ENCODE measurements around the gene ZDHHC9. TPM values are rescaled to one million over a fixed set of nuclear protein-coding genes. Genes with fewer than 3 reads are reported as not detected.

Gene ZDHHC9
- total RNA-seq, 4 donors from 2014 or later = 4.2 to 19.7 (median 13.1) TPM

GRCh38 chrX:129831091-129831885, 12.4 kb downstream of the ZDHHC9 start:
- no peaks in the 10 kb centered on the region for H3K9me3 ChIP-seq
- H3K27ac ChIP-seq (replicated peaks in 1 of 4) = no peak overlapping the region
- H3K36me3 ChIP-seq = peaks cover 0 to 16% (median 12%) of the 10 kb centered on the region in 4 donors
- no peak overlapping the region for H3K4me3 ChIP-seq
- TF ChIP-seq EP300 (IDR thresholded peaks at IDR 0.05) = no peak
- TF ChIP-seq POLR2A (IDR thresholded peaks at IDR 0.05; ENCODE audit: low read depth) = no peak
- TF ChIP-seq POLR2AphosphoS5 (IDR thresholded peaks at IDR 0.05) = no peak
- intact Hi-C loops (cut with DNase I) = no loop called here
- DNase-seq (ENCODE audit: extremely low spot score) = no peak
- H3K27me3 ChIP-seq = no peaks in the 10 kb centered on the region
- no peaks in the 10 kb centered on the region for H3K4me1 ChIP-seq
- 71% methylated on average over 8 of the region's 8 CpGs for WGBS

- Histone ChIP-seq H3K27me3 (no peaks in the 10 kb centered on the region), H3K9me3 (no peaks in the 10 kb centered on the region), H3K4me1 (no peaks in the 10 kb centered on the region), H3K36me3 (peaks cover 0 to 20% (median 12%) of the 10 kb centered on the region in 4 donors), H3K4me3 (no peak overlapping the region), H3K27ac (replicated peaks in 1 of 4) (no peak overlapping the region)
- intact Hi-C loops (cut with DNase I) = no loop called here
- TF ChIP-seq EP300 (IDR thresholded peaks at IDR 0.05) = no peak
- no peak for TF ChIP-seq POLR2A (IDR thresholded peaks at IDR 0.05; ENCODE audit: low read depth)
- no peak for TF ChIP-seq POLR2AphosphoS5 (IDR thresholded peaks at IDR 0.05)
- TF ChIP-seq CTCF (IDR thresholded peaks at IDR 0.05) = no peak
- no peak for DNase-seq (ENCODE audit: extremely low spot score)
- 64% methylated on average over 4 of the region's 4 CpGs for WGBS
These were observed 13.2 kb downstream of the ZDHHC9 start for GRCh38 chrX:129830494-129830893.

GRCh38 chrX:129825746-129826505, 17.8 kb downstream of the ZDHHC9 start:
- H3K27ac ChIP-seq (replicated peaks in 1 of 4) = no peak overlapping the region
- H3K4me3 ChIP-seq = no peak overlapping the region
- TF ChIP-seq CTCF (IDR thresholded peaks at IDR 0.05) (no peak), EP300 (IDR thresholded peaks at IDR 0.05) (no peak), POLR2A (IDR thresholded peaks at IDR 0.05; ENCODE audit: low read depth) (no peak), POLR2AphosphoS5 (IDR thresholded peaks at IDR 0.05) (no peak)
- intact Hi-C loops (cut with DNase I) = loop anchor here (10.0 kb wide), 1 partner anchor 191 kb away; no protein-coding TSS in a partner anchor
- H3K27me3 ChIP-seq = no peaks in the 10 kb centered on the region
- WGBS = 64% methylated on average over 4 of the region's 4 CpGs
- H3K4me1 ChIP-seq = no peaks in the 10 kb centered on the region
- no peaks in the 10 kb centered on the region for H3K9me3 ChIP-seq
- DNase-seq (ENCODE audit: extremely low spot score) = no peak
- H3K36me3 ChIP-seq = peaks cover 0 to 32% (median 14%) of the 10 kb centered on the region in 4 donors

- intact Hi-C loops (cut with DNase I) = loop anchor here (10.0 kb wide), 1 partner anchor 190 kb away; no protein-coding TSS in a partner anchor
- Histone ChIP-seq H3K9me3 (no peaks in the 10 kb centered on the region), H3K27ac (replicated peaks in 1 of 4) (no peak overlapping the region), H3K4me1 (no peaks in the 10 kb centered on the region), H3K36me3 (peaks cover 0 to 32% (median 14%) of the 10 kb centered on the region in 4 donors), H3K27me3 (no peaks in the 10 kb centered on the region), H3K4me3 (no peak overlapping the region)
- WGBS = 91% methylated on average over 4 of the region's 4 CpGs
- no peak for DNase-seq (ENCODE audit: extremely low spot score)
- TF ChIP-seq POLR2AphosphoS5 (IDR thresholded peaks at IDR 0.05) (no peak), POLR2A (IDR thresholded peaks at IDR 0.05; ENCODE audit: low read depth) (no peak), CTCF (IDR thresholded peaks at IDR 0.05) (no peak), EP300 (IDR thresholded peaks at IDR 0.05) (no peak)
These were observed 19.1 kb downstream of the ZDHHC9 start for GRCh38 chrX:129824620-129825019.

GRCh38 chrX:129823522-129823921, 20.2 kb downstream of the ZDHHC9 start:
- intact Hi-C loops (cut with DNase I) = loop anchor here (10.0 kb wide), 1 partner anchor 189 kb away; no protein-coding TSS in a partner anchor
- Histone ChIP-seq H3K4me3 (no peak overlapping the region), H3K36me3 (peaks cover 0 to 32% (median 14%) of the 10 kb centered on the region in 4 donors), H3K9me3 (no peaks in the 10 kb centered on the region), H3K27ac (replicated peaks in 1 of 4) (no peak overlapping the region), H3K4me1 (no peaks in the 10 kb centered on the region), H3K27me3 (no peaks in the 10 kb centered on the region)
- no peak for DNase-seq (ENCODE audit: extremely low spot score)
- TF ChIP-seq POLR2A (IDR thresholded peaks at IDR 0.05; ENCODE audit: low read depth) = no peak
- TF ChIP-seq CTCF (IDR thresholded peaks at IDR 0.05) = no peak
- no peak for TF ChIP-seq POLR2AphosphoS5 (IDR thresholded peaks at IDR 0.05)
- TF ChIP-seq EP300 (IDR thresholded peaks at IDR 0.05) = no peak
- 96% methylated on average over 5 of the region's 6 CpGs for WGBS

Measured in esophagus muscularis mucosa (tissue), 4 donors.